ENCODE data around the gene ACOX2. TPM values are rescaled to one million over a fixed set of nuclear protein-coding genes. Genes with fewer than 3 reads are reported as not detected.
A peak's percentile ranks its signal among the peaks of the same experiment; 100 is the strongest.

The ACOX2 gene
- total and polyA plus RNA-seq, 2 of the 8 experiments (the other 6 are each of a cell fraction or from before 2014, with no cell fraction given), result 3.2 to 9.2 TPM

- no peaks in the 10 kb centered on the region for H3K4me1 ChIP-seq (replicated peaks in 1 of 4; ENCODE audit: control insufficient read depth in 3 of 4, insufficient read depth in 4 of 4, low read length in 3 of 4)
- H3K27me3 ChIP-seq (replicated peaks in 1 of 4; ENCODE audit: control insufficient read depth in 3 of 4, extremely low read depth in 1 of 4, insufficient read depth in 3 of 4, low read length in 3 of 4), result no peaks in the 10 kb centered on the region
- no peak overlapping the region for H4K5ac ChIP-seq (ENCODE audit: insufficient read length, low read depth, low read length)
- H3K36me3 ChIP-seq (ENCODE audit: control insufficient read depth in 2 of 4, insufficient read depth in 4 of 4, low read length in 3 of 4), result no peaks in the 10 kb centered on the region
- H3K79me2 ChIP-seq (ENCODE audit: control insufficient read depth in 1 of 2, insufficient read depth in 2 of 2, low read length in 2 of 2), result no peaks in the 10 kb centered on the region
- H3K14ac ChIP-seq (ENCODE audit: insufficient read length), result no peak overlapping the region
- no peak overlapping the region for H4K8ac ChIP-seq (ENCODE audit: extremely low read depth, insufficient read depth, low read length)
- H2BK120ac ChIP-seq (replicated peaks; ENCODE audit: low read depth, low read length), result no peak overlapping the region
- H3K9me3 ChIP-seq (ENCODE audit: insufficient read depth in 2 of 2, low read depth in 1 of 2, low read length in 1 of 2), result no peaks in the 10 kb centered on the region
- no peak overlapping the region for H3K4me3 ChIP-seq (ENCODE audit: extremely low read depth in 1 of 4, insufficient read depth in 2 of 4, low read depth in 3 of 4, low read length in 4 of 4)
- no peak overlapping the region for H2AK5ac ChIP-seq (ENCODE audit: low read depth, low read length)
- H3K23me2 ChIP-seq (ENCODE audit: low read depth, low read length), result no peaks in the 10 kb centered on the region; the same call in 1 of the 2 replicates
- TF ChIP-seq MAFK (IDR thresholded peaks at IDR 0.05; ENCODE audit: low read depth, low read length) (peak; percentile 84), CHD1 (IDR thresholded peaks at IDR 0.05; ENCODE audit: low read depth, low read length) (no peak)
- no peak overlapping the region for H3K9ac ChIP-seq (replicated peaks in 1 of 4; ENCODE audit: extremely low read depth in 1 of 4, low read depth in 3 of 4, low read length in 3 of 4)
- ChIA-PET POLR2A (ENCODE audit: partially characterized antibody) (no interaction called here), CTCF (ENCODE audit: partially characterized antibody) (interaction anchor here (0.6 to 4.9 kb wide), 7 partner anchors 8 to 1688 kb away, joined by 3 to 29 read pairs (median 3); no protein-coding TSS in a partner anchor)
- no peak overlapping the region for H2BK12ac ChIP-seq (ENCODE audit: low read depth, low read length)
- no peak for DNase-seq (ENCODE audit: low read depth in 1 of 2, low spot score in 2 of 2)
- no peaks in the 10 kb centered on the region for H4K20me1 ChIP-seq (replicated peaks in 1 of 2; ENCODE audit: control insufficient read depth in 1 of 2, insufficient read depth in 2 of 2, low read length in 2 of 2)
- no peak overlapping the region for H2BK5ac ChIP-seq (ENCODE audit: low read depth, low read length)
- no peak for FAIRE-seq
- no peaks in the 10 kb centered on the region for H3K79me1 ChIP-seq (ENCODE audit: low read depth, low read length)
- no peak overlapping the region for H4K91ac ChIP-seq (replicated peaks; ENCODE audit: insufficient read length, low read length)
- H2AFZ ChIP-seq (ENCODE audit: low read length), result no peak overlapping the region
- H2BK15ac ChIP-seq (ENCODE audit: low read length), result no peak overlapping the region
- no peak overlapping the region for H3K4me2 ChIP-seq (ENCODE audit: insufficient read depth in 1 of 2, low read depth in 2 of 2, low read length in 2 of 2)
- H3K18ac ChIP-seq (ENCODE audit: extremely low read depth, low read length), result no peak overlapping the region
- no peak overlapping the region for H3K23ac ChIP-seq (ENCODE audit: insufficient read length)
- H2BK20ac ChIP-seq (ENCODE audit: low read length), result no peak overlapping the region
- H3K56ac ChIP-seq (replicated peaks; ENCODE audit: insufficient read length, low read depth, low read length), result no peak overlapping the region
- no peak overlapping the region for H3K27ac ChIP-seq (ENCODE audit: low read depth, low read length)
- WGBS, 2 experiments (ENCODE audit: extremely low coverage in 1 of 2, insufficient coverage in 1 of 2, insufficient read length in 1 of 2, insufficient replicate concordance in 2 of 2, low coverage in 1 of 2, low lambda C conversion rate in 2 of 2, missing lambda C conversion rate in 1 of 2), result 83% methylated on average over 8 of the region's 8 CpGs; no CpG with 5 or more reads in 1 of the 2 experiments
- no peak overlapping the region for H3K4ac ChIP-seq (replicated peaks; ENCODE audit: insufficient read length, low read depth, low read length)
Observed at GRCh38 chr3:58540176-58540858, 3.3 kb upstream of the ACOX2 start.

Data from H1 (cell line).